Lung (tissue), 12 donors: ENCODE results near the gene TRAIP. TPM values are rescaled to one million over a fixed set of nuclear protein-coding genes. Genes with fewer than 3 reads are reported as not detected.

ENCODE experiments used
- ATAC-seq: fragments of 200-7000 bp; cut with Tn5 transposase; one replicate; pipeline ENCODE4 v1.9.1; 2020; ENCODE audit warnings: moderate number of reproducible peaks; ENCODE audit not compliant: insufficient read depth, low FRiP score
- DNase-seq, 3 donors: peaks; one replicate each; pipeline ENCODE4 v3.0.0-alpha.2; 2013 to 2017
- H3K27ac ChIP-seq, 2 donors: one replicate each; pipeline ENCODE4 v1.5.1; 2013; ENCODE audit warnings: mild to moderate bottlenecking in 2 of 2, moderate library complexity in 2 of 2, control low read depth in 1 of 2, inconsistent platforms in 1 of 2, low read depth in 1 of 2, low read length in 1 of 2
- H3K27me3 ChIP-seq, 3 donors: one replicate each; pipeline ENCODE4 v1.5.1; 2013; ENCODE audit warnings: low read length in 2 of 3; ENCODE audit not compliant: control insufficient read depth in 3 of 3, insufficient read depth in 3 of 3
- H3K36me3 ChIP-seq, 4 donors: one replicate each; pipeline ENCODE4 v1.5.1; 2013; ENCODE audit warnings: low read length in 4 of 4, mild to moderate bottlenecking in 1 of 4, moderate library complexity in 1 of 4; ENCODE audit not compliant: control insufficient read depth in 4 of 4, insufficient read depth in 4 of 4
- H3K4me1 ChIP-seq, 5 donors: one replicate each; pipeline ENCODE4 v1.5.1; 2013; ENCODE audit warnings: low read length in 5 of 5, mild to moderate bottlenecking in 2 of 5, moderate library complexity in 1 of 5; ENCODE audit not compliant: control insufficient read depth in 5 of 5, insufficient read depth in 5 of 5
- H3K4me3 ChIP-seq: one replicate; pipeline ENCODE4 v1.5.1; 2013; ENCODE audit warnings: mild to moderate bottlenecking, control low read depth, moderate library complexity
- H3K9ac ChIP-seq, 2 donors: one replicate each; pipeline ENCODE4 v1.5.1; 2013; ENCODE audit warnings: low read length in 2 of 2, control low read depth in 1 of 2; ENCODE audit not compliant: insufficient read depth in 1 of 2
- H3K9me3 ChIP-seq, 4 donors: one replicate each; pipeline ENCODE4 v1.5.1; 2013; ENCODE audit warnings: low read length in 3 of 4, mild to moderate bottlenecking in 1 of 4, moderate library complexity in 1 of 4; ENCODE audit not compliant: control insufficient read depth in 4 of 4, insufficient read depth in 3 of 4
- WGBS, 2 donors: extraction: QIAGEN DNeasy Blood & Tissue Kit; methylation state at CpG; one replicate each; pipeline ENCODE4 v1.1.7; 2013; 5-methylcytosine and 5-hydroxymethylcytosine counted together
- polyA plus RNA-seq, 2 donors: library from polyadenylated mRNA; stranded (reverse); fragments of 200-250 nt; gene quantifications; one replicate each; pipeline ENCODE4 v1.2.1, GENCODE V29; 2013
- total RNA-seq, 2 donors: library from RNA; depleted of rRNA in 1 of 2; stranded (reverse); fragments of >200 nt in 1 of 2; gene quantifications; one replicate each; pipeline ENCODE4 v1.2.1, GENCODE V29; 2014 to 2021
- TF ChIP-seq, protein P1 (sequence below): IDR thresholded peaks from 2 replicates; pipeline ENCODE4 v1.5.1; 2012; ENCODE audit warnings: mild to moderate bottlenecking; ENCODE audit errors: control extremely low read depth, extremely low read depth
- donor health status: control.
- donor health status: control.
- donor health status: Bipolar disorder and iron deficiency.
- donor health status: healthy.
- donor health status: DM: yes; HTN: yes; CAD: no.

TRAIP gene
- total and polyA plus RNA-seq, 4 donors = 1.8 to 3.2 (median 2.4) TPM

DNA sequence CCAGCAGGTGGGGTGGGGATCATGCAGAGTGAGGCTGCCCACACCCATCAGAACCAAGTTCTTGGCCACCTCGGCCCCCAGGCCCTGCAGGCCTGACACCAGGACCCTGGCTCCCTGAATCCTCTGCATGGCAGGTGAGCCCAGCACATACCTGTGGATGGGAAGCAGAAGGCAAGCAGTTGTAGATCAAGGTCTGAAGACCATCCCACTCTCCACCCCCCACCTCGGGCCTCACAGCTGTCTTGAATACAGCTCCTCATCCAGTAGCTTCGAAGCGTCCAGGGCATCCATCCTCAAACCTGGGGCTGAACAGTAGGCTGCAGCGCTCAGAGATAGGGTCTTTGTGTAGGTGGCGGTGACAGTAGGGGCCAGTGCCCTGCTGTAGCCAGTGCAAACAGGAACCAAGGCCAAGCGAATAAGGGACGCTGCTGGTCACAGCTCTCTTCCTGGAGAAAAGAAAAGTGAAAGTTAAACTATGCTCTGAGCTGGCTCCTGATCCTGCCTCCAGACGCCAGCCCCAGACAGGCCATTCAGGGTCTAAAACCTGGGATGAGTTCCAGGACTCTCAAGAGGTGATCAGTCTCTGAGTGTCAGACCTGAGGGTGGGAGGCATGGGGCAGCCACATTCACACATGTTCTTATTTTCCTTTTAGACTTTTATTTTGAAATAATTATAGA, 42.7 kb downstream of the TRAIP start, which contains the start of gene UBA7:
Gene UBA7 (minus strand): TSS at position 457 of the 678 bp plus-strand sequence. CDS start 166 bp downstream, at position 291.
- peaks cover 0 to 30% (median 17%) of the 10 kb centered on the region in 5 donors for H3K4me1 ChIP-seq
- DNase-seq (peak; percentile 78 to 95 (median 89)), ATAC-seq (peak; percentile 89)
- peak within 1 kb of the TSS; percentile 39 to 86 for H3K9ac ChIP-seq
- TF ChIP-seq, protein P1, sequence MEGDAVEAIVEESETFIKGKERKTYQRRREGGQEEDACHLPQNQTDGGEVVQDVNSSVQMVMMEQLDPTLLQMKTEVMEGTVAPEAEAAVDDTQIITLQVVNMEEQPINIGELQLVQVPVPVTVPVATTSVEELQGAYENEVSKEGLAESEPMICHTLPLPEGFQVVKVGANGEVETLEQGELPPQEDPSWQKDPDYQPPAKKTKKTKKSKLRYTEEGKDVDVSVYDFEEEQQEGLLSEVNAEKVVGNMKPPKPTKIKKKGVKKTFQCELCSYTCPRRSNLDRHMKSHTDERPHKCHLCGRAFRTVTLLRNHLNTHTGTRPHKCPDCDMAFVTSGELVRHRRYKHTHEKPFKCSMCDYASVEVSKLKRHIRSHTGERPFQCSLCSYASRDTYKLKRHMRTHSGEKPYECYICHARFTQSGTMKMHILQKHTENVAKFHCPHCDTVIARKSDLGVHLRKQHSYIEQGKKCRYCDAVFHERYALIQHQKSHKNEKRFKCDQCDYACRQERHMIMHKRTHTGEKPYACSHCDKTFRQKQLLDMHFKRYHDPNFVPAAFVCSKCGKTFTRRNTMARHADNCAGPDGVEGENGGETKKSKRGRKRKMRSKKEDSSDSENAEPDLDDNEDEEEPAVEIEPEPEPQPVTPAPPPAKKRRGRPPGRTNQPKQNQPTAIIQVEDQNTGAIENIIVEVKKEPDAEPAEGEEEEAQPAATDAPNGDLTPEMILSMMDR = no peak
- H3K27me3 ChIP-seq = no peaks in the 10 kb centered on the region
- peaks cover 0 to 28% (median 25%) of the 10 kb centered on the region in 4 donors for H3K36me3 ChIP-seq
- H3K4me3 ChIP-seq = peak within 1 kb of the TSS; percentile 58
- no peaks in the 10 kb centered on the region for H3K9me3 ChIP-seq
- WGBS, 2 donors = 8 to 10% methylated on average over 9 of the region's 9 CpGs
- peak within 1 kb of the TSS; percentile 39 to 96 for H3K27ac ChIP-seq

DNA sequence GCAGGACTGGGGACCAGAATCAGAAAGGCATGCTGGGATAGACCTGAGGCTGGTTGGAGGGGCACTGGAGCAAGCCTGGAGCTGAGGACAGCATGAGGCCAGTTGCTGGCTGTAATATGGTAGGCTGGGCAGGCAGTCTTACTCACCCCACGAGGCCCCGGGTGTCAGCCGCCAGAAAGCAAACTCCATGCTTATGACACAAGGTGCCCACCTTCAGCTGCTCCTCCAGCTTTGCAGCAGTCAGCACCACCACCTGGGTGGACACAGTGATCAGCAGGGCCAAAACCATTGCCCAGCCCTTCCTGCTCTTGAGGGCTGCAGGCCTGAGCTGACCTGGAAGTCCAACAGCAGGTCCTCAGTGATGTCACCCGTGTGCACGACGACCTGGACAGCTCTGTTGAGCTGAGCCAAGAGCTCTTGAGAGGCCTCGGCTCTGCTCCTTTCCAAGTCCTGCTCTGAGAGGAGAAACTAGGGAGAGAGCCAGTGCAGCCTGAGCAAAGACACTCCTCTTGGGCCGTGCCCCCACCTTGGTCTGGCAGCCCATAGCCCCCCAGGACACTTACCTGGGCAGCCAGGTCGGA, 43.4 kb downstream of the TRAIP start:
- whole genome bisulfite sequencing, 2 donors = 17 to 42% methylated on average over 9 of the region's 9 CpGs
- Histone ChIP-seq H3K9me3 (no peaks in the 10 kb centered on the region), H3K4me3 (peak overlapping the region; percentile 58), H3K9ac (peak overlapping the region; percentile 39 to 86), H3K27ac (peak overlapping the region in 1 of 2 donors; percentile 96), H3K36me3 (peaks cover 0 to 28% (median 25%) of the 10 kb centered on the region in 4 donors), H3K4me1 (peaks cover 0 to 36% (median 23%) of the 10 kb centered on the region in 5 donors), H3K27me3 (no peaks in the 10 kb centered on the region)
- peak in 1 of 3 donors; percentile 36 for DNase-seq
- TF ChIP-seq, protein P1 = no peak
- ATAC-seq = peak; percentile 39

DNA sequence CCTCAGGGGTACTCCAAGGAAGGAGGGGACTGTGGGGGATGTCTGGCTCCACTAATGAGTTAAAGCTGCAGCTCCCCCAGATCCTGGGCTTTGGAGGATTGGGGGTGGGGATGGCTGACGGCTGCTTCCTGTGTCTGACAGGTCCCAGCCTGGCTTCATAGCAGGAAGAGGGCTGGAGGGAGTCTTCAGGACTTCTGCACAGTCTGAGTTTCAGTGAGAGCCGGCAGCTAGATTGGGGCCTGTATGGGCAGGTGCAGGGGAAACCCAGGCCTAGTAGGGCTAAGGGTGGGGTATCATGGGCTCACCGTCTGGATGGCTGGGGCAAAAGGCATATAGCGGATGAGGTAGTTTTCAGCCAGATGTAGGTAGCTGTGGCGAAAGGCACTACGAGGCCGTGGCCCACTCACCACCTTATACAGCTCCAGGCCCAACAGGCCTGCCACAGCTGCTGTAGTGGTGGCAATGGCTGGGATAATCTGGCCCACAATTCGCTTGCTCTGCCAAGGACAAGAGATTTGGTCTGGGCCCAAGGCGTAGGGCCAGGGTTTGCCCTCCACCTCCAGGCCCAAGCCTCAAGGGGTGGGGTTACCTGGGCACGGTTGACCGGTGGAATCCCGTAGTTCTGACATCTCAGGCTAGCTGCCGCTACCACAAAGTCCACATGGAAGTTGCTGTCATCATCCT, 48.8 kb downstream of the TRAIP start:
- peaks cover 22 to 62% (median 37%) of the 10 kb centered on the region in 5 donors for H3K4me1 ChIP-seq
- H3K9me3 ChIP-seq = no peaks in the 10 kb centered on the region
- no peaks in the 10 kb centered on the region for H3K27me3 ChIP-seq
- DNase-seq = peak; percentile 85 to 94 (median 86)
- H3K27ac ChIP-seq = peak overlapping the region in 1 of 2 donors; percentile 88
- TF ChIP-seq, protein P1 = no peak
- peaks cover 0 to 41% (median 25%) of the 10 kb centered on the region in 4 donors for H3K36me3 ChIP-seq
- 46 to 65% methylated on average over 13 of the region's 13 CpGs for WGBS, 2 donors
- no peak overlapping the region for H3K9ac ChIP-seq
- no peak overlapping the region for H3K4me3 ChIP-seq
- no peak for ATAC-seq
